Measurements from ENCODE around the gene ZNF57.
"Not testable (repeated sequence)": the region's sequence is repeated elsewhere in the genome, so short reads cannot be mapped to it uniquely, and the experiment has no call there.

Gene ZNF57

GRCh38 chr19:2957160-2957559 is 56.4 kb downstream of the ZNF57 start:
- no peak for DNase-seq

- DNase-seq = no peak
Measured at GRCh38 chr19:2960120-2960519, 59.4 kb downstream of the ZNF57 start.

- peak; percentile 77 for DNase-seq
Measured at GRCh38 chr19:2962018-2962670, 61.4 kb downstream of the ZNF57 start.

GRCh38 chr19:2963122-2963521 is 62.4 kb downstream of the ZNF57 start:
- DNase-seq = no peak

- not testable (repeated sequence) for DNase-seq
Measured at GRCh38 chr19:2963631-2964030, 62.9 kb downstream of the ZNF57 start.

- DNase-seq = no peak
Measured at GRCh38 chr19:2964874-2965273, 64.1 kb downstream of the ZNF57 start.

GRCh38 chr19:2967972-2968371 is 67.2 kb downstream of the ZNF57 start:
- no peak for DNase-seq
